ENCODE measurements around the gene TBX4.

- TF ChIP-seq EP300 (IDR thresholded peaks at IDR 0.05), result no peak
- TF ChIP-seq, protein P1, sequence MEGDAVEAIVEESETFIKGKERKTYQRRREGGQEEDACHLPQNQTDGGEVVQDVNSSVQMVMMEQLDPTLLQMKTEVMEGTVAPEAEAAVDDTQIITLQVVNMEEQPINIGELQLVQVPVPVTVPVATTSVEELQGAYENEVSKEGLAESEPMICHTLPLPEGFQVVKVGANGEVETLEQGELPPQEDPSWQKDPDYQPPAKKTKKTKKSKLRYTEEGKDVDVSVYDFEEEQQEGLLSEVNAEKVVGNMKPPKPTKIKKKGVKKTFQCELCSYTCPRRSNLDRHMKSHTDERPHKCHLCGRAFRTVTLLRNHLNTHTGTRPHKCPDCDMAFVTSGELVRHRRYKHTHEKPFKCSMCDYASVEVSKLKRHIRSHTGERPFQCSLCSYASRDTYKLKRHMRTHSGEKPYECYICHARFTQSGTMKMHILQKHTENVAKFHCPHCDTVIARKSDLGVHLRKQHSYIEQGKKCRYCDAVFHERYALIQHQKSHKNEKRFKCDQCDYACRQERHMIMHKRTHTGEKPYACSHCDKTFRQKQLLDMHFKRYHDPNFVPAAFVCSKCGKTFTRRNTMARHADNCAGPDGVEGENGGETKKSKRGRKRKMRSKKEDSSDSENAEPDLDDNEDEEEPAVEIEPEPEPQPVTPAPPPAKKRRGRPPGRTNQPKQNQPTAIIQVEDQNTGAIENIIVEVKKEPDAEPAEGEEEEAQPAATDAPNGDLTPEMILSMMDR (IDR thresholded peaks at IDR 0.05), result no peak
- no peak for TF ChIP-seq ZC3H11A (IDR thresholded peaks at IDR 0.05)
- no peak for TF ChIP-seq RFX5 (IDR thresholded peaks at IDR 0.05)
- TF ChIP-seq, protein P2, sequence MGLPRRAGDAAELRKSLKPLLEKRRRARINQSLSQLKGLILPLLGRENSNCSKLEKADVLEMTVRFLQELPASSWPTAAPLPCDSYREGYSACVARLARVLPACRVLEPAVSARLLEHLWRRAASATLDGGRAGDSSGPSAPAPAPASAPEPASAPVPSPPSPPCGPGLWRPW (IDR thresholded peaks at IDR 0.05), result no peak
- TF ChIP-seq MAFK (IDR thresholded peaks at IDR 0.05; ENCODE audit: partially characterized antibody), result no peak
- no peak for TF ChIP-seq USF2 (IDR thresholded peaks at IDR 0.05)
- TF ChIP-seq POLR2A (IDR thresholded peaks at IDR 0.05; ENCODE audit: low read length), result no peak
- no peak for TF ChIP-seq CBX8 (IDR thresholded peaks at IDR 0.05)
- TF ChIP-seq REST (IDR thresholded peaks at IDR 0.05), result no peak
Observed at GRCh38 chr17:61519754-61520440, 67.7 kb downstream of the TBX4 start.

All from A549 (cell line).